Measurements from ENCODE around the gene CASKIN1.

CASKIN1 gene

GRCh38 chr16:2226245-2226793 lies 29.9 kb upstream of the CASKIN1 start:
- no peaks in the 10 kb centered on the region for H3K9me3 ChIP-seq
- peaks cover 28 to 36% (median 36%) of the 10 kb centered on the region in 3 donors for H3K36me3 ChIP-seq
- H3K27ac ChIP-seq: no peak overlapping the region
- H3K4me1 ChIP-seq: peaks cover 0 to 33% (median 19%) of the 10 kb centered on the region in 4 donors
- H3K27me3 ChIP-seq: no peaks in the 10 kb centered on the region
- no peak for DNase-seq
- intact Hi-C loops (cut with DNase I; ENCODE audit: low total_unique reads): loop anchor here (10.0 kb wide), 1 partner anchor 1492 kb away; no protein-coding TSS in a partner anchor
- no peak for TF ChIP-seq CTCF (IDR thresholded peaks at IDR 0.05)
- H3K4me3 ChIP-seq: no peak overlapping the region

GRCh38 chr16:2223942-2224486 lies 27.6 kb upstream of the CASKIN1 start:
- Histone ChIP-seq H3K9me3 (no peaks in the 10 kb centered on the region), H3K27ac (peak overlapping the region; percentile 83 to 85), H3K4me1 (peaks cover 0 to 33% (median 19%) of the 10 kb centered on the region in 4 donors), H3K27me3 (no peaks in the 10 kb centered on the region), H3K4me3 (peak overlapping the region; percentile 89 to 91), H3K36me3 (peaks cover 10 to 13% (median 13%) of the 10 kb centered on the region in 3 donors)
- intact Hi-C loops (cut with DNase I; ENCODE audit: low total_unique reads): loop anchor here (5.0 to 10.0 kb wide), 2 partner anchors 43 to 1489 kb away; partner anchors contain the start of gene RNPS1
- DNase-seq: peak; percentile 40 to 81
- no peak for TF ChIP-seq CTCF (IDR thresholded peaks at IDR 0.05)

- peak within 1 kb of the TSS; percentile 83 to 85 for H3K27ac ChIP-seq
- no peak for TF ChIP-seq CTCF (IDR thresholded peaks at IDR 0.05)
- H3K4me1 ChIP-seq: peaks cover 0 to 33% (median 19%) of the 10 kb centered on the region in 4 donors
- intact Hi-C loops (cut with DNase I; ENCODE audit: low total_unique reads): loop anchor here (5.0 to 10.0 kb wide), 2 partner anchors 44 to 1489 kb away; partner anchors contain the start of gene RNPS1
- H3K4me3 ChIP-seq: peak within 1 kb of the TSS; percentile 89 to 91
- DNase-seq: peak; percentile 99 to 100
- no peaks in the 10 kb centered on the region for H3K9me3 ChIP-seq
- H3K36me3 ChIP-seq: peaks cover 4 to 7% (median 6%) of the 10 kb centered on the region in 3 donors
- no peaks in the 10 kb centered on the region for H3K27me3 ChIP-seq
These were observed 27.0 kb upstream of the CASKIN1 start, which contains the start of gene E4F1 for GRCh38 chr16:2223221-2223941. Gene E4F1 (plus strand): TSS chr16:2223591. CDS start chr16:2223614, 23 bp downstream.

- Histone ChIP-seq H3K4me3 (no peak overlapping the region), H3K27me3 (no peaks in the 10 kb centered on the region), H3K36me3 (peaks cover 0 to 9% (median 8%) of the 10 kb centered on the region in 3 donors), H3K4me1 (peaks cover 3 to 29% (median 22%) of the 10 kb centered on the region in 4 donors), H3K27ac (no peak overlapping the region), H3K9me3 (no peaks in the 10 kb centered on the region)
- intact Hi-C loops (cut with DNase I; ENCODE audit: low total_unique reads): no loop called here
- TF ChIP-seq CTCF (IDR thresholded peaks at IDR 0.05): no peak
- no peak for DNase-seq
These were observed 19.9 kb upstream of the CASKIN1 start for GRCh38 chr16:2216330-2216729.

GRCh38 chr16:2214719-2214968 lies 18.2 kb upstream of the CASKIN1 start, which contains the start of gene PGP:
Gene PGP (minus strand): TSS chr16:2214840. CDS start chr16:2214777, 63 bp downstream.
- intact Hi-C loops (cut with DNase I; ENCODE audit: low total_unique reads): no loop called here
- Histone ChIP-seq H3K27me3 (no peaks in the 10 kb centered on the region), H3K36me3 (peaks cover 0 to 17% (median 8%) of the 10 kb centered on the region in 3 donors), H3K4me3 (peak within 1 kb of the TSS; percentile 91 to 96), H3K27ac (peak within 1 kb of the TSS; percentile 77 to 80), H3K4me1 (peaks cover 3 to 29% (median 22%) of the 10 kb centered on the region in 4 donors), H3K9me3 (no peaks in the 10 kb centered on the region)
- no peak for TF ChIP-seq CTCF (IDR thresholded peaks at IDR 0.05)
- DNase-seq: no peak
